Naive thymus-derived CD8-positive, alpha-beta T cell (primary cell): ENCODE results near the gene TMEM150A. TPM values are rescaled to one million over a fixed set of nuclear protein-coding genes. Genes with fewer than 3 reads are reported as not detected.

Source experiments
- ATAC-seq, 2 donors: fragments of 150-1000 bp; cut with Tn5 transposase in 1 of 2; sonication (Bioruptor Pico), chemical (Tn5 transposase) in 1 of 2; 1 replicate in 1 of 2; 2 replicates in 1 of 2; pipeline ENCODE4 v1.10.0; 2021; ENCODE audit warnings: mild to moderate bottlenecking in 2 of 2, moderate library complexity in 2 of 2
- POLR2A ChIA-PET: fragments of 350-600 bp; sonication (Branson Sonifier 250); formaldehyde crosslinking; loops from one replicate; lab custom pipeline; 2021; ENCODE audit warnings: antibody characterized with exemption; lab: Charles Lee
- DNase-seq, 10 donors: peaks; one replicate each; pipeline versions ENCODE4 v3.0.0 to v3.0.0-alpha.2; 2020 to 2022
- H3K27ac Mint-ChIP-seq, 10 donors: one replicate each; pipeline ENCODE4 v1.8.0; 2020 to 2022; ENCODE audit warnings: mild to moderate bottlenecking in 10 of 10, mixed read lengths in 10 of 10, moderate library complexity in 4 of 10, inconsistent platforms in 1 of 10
- H3K27me3 Mint-ChIP-seq, 5 donors: one replicate each; pipeline ENCODE4 v1.8.0; 2021 to 2022; ENCODE audit warnings: mixed read lengths in 5 of 5
- H3K36me3 Mint-ChIP-seq, 3 donors: one replicate each; pipeline ENCODE4 v1.8.0; 2020 to 2022; ENCODE audit warnings: mixed read lengths in 3 of 3, mild to moderate bottlenecking in 2 of 3, inconsistent platforms in 1 of 3
- H3K4me1 Mint-ChIP-seq, 4 donors: one replicate each; pipeline ENCODE4 v1.8.0; 2021 to 2022; ENCODE audit warnings: mixed read lengths in 4 of 4
- H3K4me3 Mint-ChIP-seq, 10 donors: one replicate each; pipeline ENCODE4 v1.8.0; 2020 to 2022; ENCODE audit warnings: mild to moderate bottlenecking in 10 of 10, mixed read lengths in 10 of 10, moderate library complexity in 6 of 10, inconsistent platforms in 1 of 10
- H3K9me3 Mint-ChIP-seq, 9 donors: one replicate each; pipeline ENCODE4 v1.8.0; 2020 to 2022; ENCODE audit warnings: mixed read lengths in 9 of 9, mild to moderate bottlenecking in 3 of 9, inconsistent platforms in 1 of 9, moderate library complexity in 1 of 9
- polyA plus RNA-seq, 3 donors: library from polyadenylated mRNA; unstranded; fragments of 300-500 nt; fragmentation: Illumina TruSeq; gene quantifications; one replicate each; pipeline ENCODE4 v1.2.3, GENCODE V29; 2021
- total RNA-seq, 8 experiments: library from RNA in 2 of 8; stranded (reverse) in 2 of 8; gene quantifications; one replicate each; pipeline ENCODE4 v1.2.3 and lab custom pipeline; 2021 to 2026

Gene TMEM150A
- total and polyA plus RNA-seq, 5 experiments from 2014 or later: 11.6 to 15.9 (median 14.1) TPM

DNA sequence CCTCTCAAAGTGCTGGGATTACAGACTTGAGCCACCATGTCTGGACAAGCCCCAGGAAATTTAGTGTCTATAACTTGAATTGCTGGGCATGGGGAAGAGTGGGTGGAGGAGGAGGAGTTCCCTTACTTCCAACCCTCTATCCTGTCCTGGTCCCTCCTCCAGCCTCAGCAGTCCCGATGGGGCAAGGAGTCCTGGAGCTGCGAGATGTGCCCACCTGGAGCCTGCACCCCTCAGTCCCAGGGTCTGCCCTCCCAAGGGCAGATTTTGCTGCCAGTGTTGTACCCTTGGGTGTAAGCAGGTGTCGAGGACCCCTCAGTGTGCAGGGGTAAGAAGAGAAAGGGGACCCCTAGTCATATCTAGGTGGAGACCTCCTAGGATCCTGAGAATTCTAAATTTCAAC is 22.3 kb downstream of the TMEM150A start:
- DNase-seq: no peak
- POLR2A ChIA-PET: interaction anchor here (0.6 to 2.1 kb wide), 3 partner anchors 9 to 32 kb away, joined by 3 to 8 read pairs (median 5); partner anchors contain the start of gene C2orf68
- Mint-ChIP-seq H3K4me1 (peaks cover 31 to 62% (median 60%) of the 10 kb centered on the region in 4 donors), H3K27me3 (no peaks in the 10 kb centered on the region), H3K9me3 (no peaks in the 10 kb centered on the region), H3K4me3 (peak overlapping the region in 8 of 10 donors; percentile 17 to 97 (median 59)), H3K27ac (peak overlapping the region in 9 of 10 donors; percentile 24 to 98 (median 68)), H3K36me3 (peaks cover 0 to 25% (median 7%) of the 10 kb centered on the region in 3 donors)
- no peak for ATAC-seq

- DNase-seq (no peak), ATAC-seq (no peak)
- peaks cover 0 to 25% (median 7%) of the 10 kb centered on the region in 3 donors for H3K36me3 Mint-ChIP-seq
- peaks cover 27 to 55% (median 53%) of the 10 kb centered on the region in 4 donors for H3K4me1 Mint-ChIP-seq
- H3K4me3 Mint-ChIP-seq: peak overlapping the region; percentile 88 to 98 (median 94)
- no peaks in the 10 kb centered on the region for H3K9me3 Mint-ChIP-seq
- H3K27ac Mint-ChIP-seq: peak overlapping the region; percentile 74 to 98 (median 93)
- no peaks in the 10 kb centered on the region for H3K27me3 Mint-ChIP-seq
- POLR2A ChIA-PET: interaction anchor here (0.6 to 3.2 kb wide), 9 partner anchors 8 to 41 kb away, joined by 3 to 29 read pairs (median 5); partner anchors contain the start of genes C2orf68, GGCX and RNF181
These were observed 23.1 kb downstream of the TMEM150A start for GRCh38 chr2:85579266-85579935.

GRCh38 chr2:85578243-85579180 is 24.0 kb downstream of the TMEM150A start:
- DNase-seq (peak in 1 of 10 donors; percentile 25), ATAC-seq (peak; percentile 54 to 58)
- Mint-ChIP-seq H3K9me3 (no peaks in the 10 kb centered on the region), H3K4me3 (peak overlapping the region; percentile 88 to 98 (median 94)), H3K27ac (peak overlapping the region; percentile 88 to 98 (median 93)), H3K27me3 (no peaks in the 10 kb centered on the region), H3K4me1 (peaks cover 25 to 50% (median 48%) of the 10 kb centered on the region in 4 donors), H3K36me3 (peaks cover 0 to 25% (median 7%) of the 10 kb centered on the region in 3 donors)
- POLR2A ChIA-PET: interaction anchor here (0.6 to 3.2 kb wide), 12 partner anchors 9 to 40 kb away, joined by 3 to 29 read pairs (median 6); partner anchors contain the start of genes C2orf68 and RNF181

DNA sequence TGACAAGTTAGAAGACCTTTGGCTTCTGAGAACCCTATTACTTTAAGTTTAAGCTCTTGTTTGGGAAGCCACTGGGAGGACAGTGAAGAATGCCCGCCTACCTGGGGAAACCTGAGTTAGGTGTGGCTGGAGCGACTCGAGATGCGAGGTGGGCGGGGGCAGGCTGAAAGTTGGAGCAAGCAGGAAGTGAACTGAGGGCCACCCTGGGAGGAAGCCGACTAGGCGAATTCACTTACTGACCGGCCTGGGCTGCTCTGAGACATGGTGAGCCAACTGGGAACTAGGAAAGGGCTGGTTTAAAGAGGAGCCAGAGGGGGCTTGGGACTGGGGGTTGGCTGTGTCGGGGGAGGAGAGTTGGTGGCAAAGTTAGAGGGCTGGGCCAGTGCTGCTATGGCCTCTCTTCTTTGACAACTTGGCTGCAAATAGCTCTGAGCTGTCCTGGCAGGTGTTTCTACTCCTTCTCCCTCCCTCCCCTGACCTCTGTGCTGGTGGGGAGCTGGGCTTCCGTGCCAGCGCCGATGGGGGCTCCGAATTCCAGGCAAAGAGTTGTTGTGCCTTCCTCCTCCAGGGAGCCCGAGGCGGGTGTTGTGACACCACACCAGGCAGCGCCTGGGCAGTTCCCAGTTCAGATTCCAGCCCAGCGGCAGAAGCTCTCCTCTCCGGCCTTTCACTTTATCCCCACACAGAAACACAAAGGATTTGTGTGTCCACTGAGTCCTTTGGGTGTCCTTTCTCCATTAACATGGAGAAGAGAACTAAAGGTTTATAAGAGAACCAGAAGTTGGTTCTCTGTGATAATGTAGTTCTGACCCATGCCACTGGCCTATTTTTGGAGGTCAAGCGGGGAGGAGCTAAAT is 24.9 kb downstream of the TMEM150A start, which contains the start of gene VAMP8:
Gene VAMP8 (plus strand): TSS at position 201 of the 857 bp plus-strand sequence. CDS start 61 bp downstream, at position 262.
- Mint-ChIP-seq H3K36me3 (peaks cover 0 to 21% (median 7%) of the 10 kb centered on the region in 3 donors), H3K4me1 (peaks cover 23 to 43% (median 43%) of the 10 kb centered on the region in 4 donors), H3K4me3 (peak within 1 kb of the TSS; percentile 88 to 98 (median 94)), H3K27ac (peak within 1 kb of the TSS; percentile 88 to 98 (median 93)), H3K9me3 (no peaks in the 10 kb centered on the region), H3K27me3 (no peaks in the 10 kb centered on the region)
- DNase-seq (peak; percentile 41 to 80 (median 49)), ATAC-seq (peak; percentile 81 to 86)
- POLR2A ChIA-PET: interaction anchor here (0.7 to 3.2 kb wide), 11 partner anchors 10 to 146 kb away, joined by 3 to 29 read pairs (median 5); partner anchors contain the start of genes C2orf68 and RNF181

GRCh38 chr2:85577063-85577385 is 25.5 kb downstream of the TMEM150A start:
- H3K4me1 Mint-ChIP-seq: peaks cover 20 to 43% (median 39%) of the 10 kb centered on the region in 4 donors
- H3K36me3 Mint-ChIP-seq: peaks cover 0 to 15% (median 7%) of the 10 kb centered on the region in 3 donors
- no peaks in the 10 kb centered on the region for H3K27me3 Mint-ChIP-seq
- ATAC-seq: no peak
- no peak for DNase-seq
- H3K27ac Mint-ChIP-seq: peak overlapping the region; percentile 88 to 98 (median 93)
- no peaks in the 10 kb centered on the region for H3K9me3 Mint-ChIP-seq
- H3K4me3 Mint-ChIP-seq: peak overlapping the region; percentile 88 to 98 (median 94)
- POLR2A ChIA-PET: interaction anchor here (0.7 to 3.2 kb wide), 11 partner anchors 10 to 146 kb away, joined by 3 to 29 read pairs (median 5); partner anchors contain the start of genes C2orf68 and RNF181

DNA sequence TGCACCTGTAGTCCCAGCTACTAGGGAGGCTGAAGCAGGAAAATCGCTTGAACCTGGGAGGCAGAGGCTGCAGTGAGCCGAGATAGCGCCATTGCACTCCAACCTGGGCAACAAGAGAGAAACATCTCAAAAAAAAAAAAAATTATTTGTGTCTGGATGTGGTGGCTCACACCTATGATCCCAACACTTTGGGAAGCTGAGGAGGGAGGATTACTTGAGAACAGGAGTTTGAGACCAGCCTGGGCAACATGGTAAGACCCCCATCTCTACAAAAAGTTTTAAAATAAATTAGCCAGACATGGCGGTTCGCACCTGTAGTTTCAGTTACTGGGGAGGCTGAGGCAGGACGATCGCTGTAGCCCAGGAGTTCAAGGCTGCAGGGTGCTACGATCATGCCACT is 26.8 kb downstream of the TMEM150A start:
- DNase-seq (no peak), ATAC-seq (no peak)
- POLR2A ChIA-PET: interaction anchor here (0.6 to 2.7 kb wide), 5 partner anchors 8 to 488 kb away, joined by 3 to 15 read pairs (median 3); no protein-coding TSS in a partner anchor
- Mint-ChIP-seq H3K4me1 (peaks cover 18 to 35% (median 31%) of the 10 kb centered on the region in 4 donors), H3K4me3 (peak overlapping the region in 1 of 10 donors; percentile 36), H3K27me3 (no peaks in the 10 kb centered on the region), H3K27ac (peak overlapping the region in 1 of 10 donors; percentile 44), H3K36me3 (peaks cover 0 to 7% (median 0%) of the 10 kb centered on the region in 3 donors), H3K9me3 (no peaks in the 10 kb centered on the region)

GRCh38 chr2:85566265-85566664 is 36.2 kb downstream of the TMEM150A start:
- H3K9me3 Mint-ChIP-seq: no peaks in the 10 kb centered on the region
- ATAC-seq (no peak), DNase-seq (no peak)
- H3K4me1 Mint-ChIP-seq: peaks cover 0 to 14% (median 4%) of the 10 kb centered on the region in 4 donors
- POLR2A ChIA-PET: interaction anchor here (0.8 to 1.2 kb wide), 2 partner anchors 44 to 157 kb away, joined by 3 read pairs; no protein-coding TSS in a partner anchor
- peaks cover 0 to 2% (median 0%) of the 10 kb centered on the region in 5 donors for H3K27me3 Mint-ChIP-seq
- no peaks in the 10 kb centered on the region for H3K36me3 Mint-ChIP-seq
- no peak overlapping the region for H3K27ac Mint-ChIP-seq
- H3K4me3 Mint-ChIP-seq: no peak overlapping the region

DNA sequence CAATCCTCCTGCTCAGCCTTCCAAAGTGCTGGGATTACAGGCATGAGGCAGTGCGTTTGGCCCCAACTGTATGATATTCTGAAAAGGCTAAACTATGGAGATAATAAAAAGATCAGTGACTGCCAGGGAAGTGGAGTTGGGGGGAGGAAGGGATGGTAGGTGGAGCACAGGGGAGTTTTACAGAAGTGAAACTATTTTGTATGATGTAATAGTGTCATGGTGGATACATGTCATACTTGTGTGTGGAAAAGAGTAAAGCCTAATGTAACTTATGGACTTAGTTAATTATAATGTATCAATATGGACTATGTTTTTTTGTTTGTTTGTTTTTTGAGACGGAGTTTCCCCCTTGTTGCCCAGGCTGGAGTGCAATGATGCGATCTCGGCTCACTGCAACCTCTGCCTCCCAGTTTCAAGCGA is 38.3 kb downstream of the TMEM150A start:
- Mint-ChIP-seq H3K27me3 (no peaks in the 10 kb centered on the region), H3K4me1 (peaks cover 6 to 33% (median 23%) of the 10 kb centered on the region in 4 donors), H3K4me3 (peak overlapping the region in 3 of 10 donors; percentile 24 to 79 (median 37)), H3K36me3 (no peaks in the 10 kb centered on the region), H3K9me3 (no peaks in the 10 kb centered on the region), H3K27ac (peak overlapping the region in 3 of 10 donors; percentile 2 to 27 (median 11))
- ATAC-seq: no peak
- POLR2A ChIA-PET: interaction anchor here (0.5 to 2.7 kb wide), 6 partner anchors 11 to 497 kb away, joined by 3 to 15 read pairs (median 3); partner anchors contain the start of genes C2orf68 and VAMP8
- DNase-seq: no peak

GRCh38 chr2:85561280-85562212 is 41.0 kb downstream of the TMEM150A start, which contains the start of gene GGCX:
Gene GGCX (minus strand): TSS chr2:85561493. CDS start chr2:85561428, 65 bp downstream.
- Mint-ChIP-seq H3K4me1 (peaks cover 9 to 37% (median 33%) of the 10 kb centered on the region in 4 donors), H3K9me3 (no peaks in the 10 kb centered on the region), H3K27me3 (no peaks in the 10 kb centered on the region), H3K27ac (peak within 1 kb of the TSS; percentile 93 to 99 (median 97)), H3K4me3 (peak within 1 kb of the TSS; percentile 91 to 99 (median 97)), H3K36me3 (peaks cover 0 to 11% (median 0%) of the 10 kb centered on the region in 3 donors)
- ATAC-seq (peak; percentile 92 to 94), DNase-seq (peak; percentile 82 to 96 (median 92))
- POLR2A ChIA-PET: interaction anchor here (0.6 to 14.9 kb wide), 21 partner anchors 9 to 235 kb away, joined by 3 to 144 read pairs (median 6); partner anchors contain the start of genes C2orf68, MAT2A, RNF181 and TMEM150A

DNA sequence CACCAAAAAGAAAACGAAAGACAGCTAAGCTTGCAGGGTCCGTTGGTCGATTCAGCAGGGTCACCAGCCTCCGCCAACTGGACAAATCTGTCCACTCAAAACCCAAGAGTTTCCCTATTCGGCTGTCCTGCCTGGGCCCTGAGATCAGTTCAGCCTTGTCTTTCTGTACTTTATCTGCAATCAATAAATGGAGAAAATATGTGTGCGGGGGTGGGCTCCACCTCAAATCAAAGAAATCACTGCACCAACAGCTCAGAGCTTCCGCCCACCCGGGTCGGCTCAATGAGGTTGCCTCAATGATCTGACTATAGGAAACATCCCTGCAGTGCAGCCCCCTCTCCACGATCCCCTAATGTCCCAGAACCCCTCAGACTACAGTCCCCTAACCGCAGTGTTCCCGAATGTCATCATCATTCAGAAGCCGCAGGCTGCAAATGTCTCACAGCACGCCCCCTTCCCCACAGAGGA is 41.7 kb downstream of the TMEM150A start:
- POLR2A ChIA-PET: interaction anchor here (0.6 to 14.9 kb wide), 16 partner anchors 8 to 234 kb away, joined by 3 to 144 read pairs (median 6); partner anchors contain the start of genes C2orf68, MAT2A, RNF181 and SH2D6
- DNase-seq (peak in 1 of 10 donors; percentile 31), ATAC-seq (peak in 1 of 2 donors; percentile 22)
- Mint-ChIP-seq H3K9me3 (no peaks in the 10 kb centered on the region), H3K4me3 (peak overlapping the region; percentile 91 to 99 (median 97)), H3K4me1 (peaks cover 9 to 37% (median 33%) of the 10 kb centered on the region in 4 donors), H3K36me3 (peaks cover 0 to 16% (median 0%) of the 10 kb centered on the region in 3 donors), H3K27me3 (no peaks in the 10 kb centered on the region), H3K27ac (peak overlapping the region; percentile 72 to 99 (median 97))
